ENCODE data around the gene EML1. TPM values are rescaled to one million over a fixed set of nuclear protein-coding genes. Genes with fewer than 3 reads are reported as not detected.

EML1 gene
- total RNA-seq, 6 experiments from 2014 or later, result 3.3 to 6.8 (median 4.5) TPM

DNA sequence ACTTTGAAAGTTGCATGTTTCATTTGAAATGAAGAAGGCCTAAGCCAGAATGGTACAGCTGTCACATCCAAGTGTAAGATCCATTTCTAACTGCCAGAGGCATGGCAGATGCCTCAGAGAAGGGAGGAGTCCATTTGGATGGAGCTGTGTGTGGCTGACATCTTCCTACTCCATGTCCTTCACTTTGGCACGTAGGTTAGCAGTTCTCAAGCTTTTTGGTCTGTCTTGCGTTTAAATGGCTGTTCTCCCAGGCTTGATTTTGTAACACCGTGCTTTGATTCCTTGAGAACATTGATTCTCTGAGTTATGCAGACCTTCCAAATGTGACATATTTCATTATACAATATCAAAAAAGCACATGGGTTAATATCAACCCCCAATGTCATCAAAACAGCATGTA, 23.4 kb downstream of the EML1 start:
- no peaks in the 10 kb centered on the region for H3K27me3 ChIP-seq
- WGBS (ENCODE audit: insufficient coverage, low coverage, low lambda C conversion rate, missing lambda C conversion rate), result 57% methylated on average over 3 of the region's 3 CpGs
- no peak overlapping the region for H3K4me3 ChIP-seq
- no peaks in the 10 kb centered on the region for H3K36me3 ChIP-seq
- no peak for TF ChIP-seq POLR2A (IDR thresholded peaks at IDR 0.05)
- TF ChIP-seq, protein P1, sequence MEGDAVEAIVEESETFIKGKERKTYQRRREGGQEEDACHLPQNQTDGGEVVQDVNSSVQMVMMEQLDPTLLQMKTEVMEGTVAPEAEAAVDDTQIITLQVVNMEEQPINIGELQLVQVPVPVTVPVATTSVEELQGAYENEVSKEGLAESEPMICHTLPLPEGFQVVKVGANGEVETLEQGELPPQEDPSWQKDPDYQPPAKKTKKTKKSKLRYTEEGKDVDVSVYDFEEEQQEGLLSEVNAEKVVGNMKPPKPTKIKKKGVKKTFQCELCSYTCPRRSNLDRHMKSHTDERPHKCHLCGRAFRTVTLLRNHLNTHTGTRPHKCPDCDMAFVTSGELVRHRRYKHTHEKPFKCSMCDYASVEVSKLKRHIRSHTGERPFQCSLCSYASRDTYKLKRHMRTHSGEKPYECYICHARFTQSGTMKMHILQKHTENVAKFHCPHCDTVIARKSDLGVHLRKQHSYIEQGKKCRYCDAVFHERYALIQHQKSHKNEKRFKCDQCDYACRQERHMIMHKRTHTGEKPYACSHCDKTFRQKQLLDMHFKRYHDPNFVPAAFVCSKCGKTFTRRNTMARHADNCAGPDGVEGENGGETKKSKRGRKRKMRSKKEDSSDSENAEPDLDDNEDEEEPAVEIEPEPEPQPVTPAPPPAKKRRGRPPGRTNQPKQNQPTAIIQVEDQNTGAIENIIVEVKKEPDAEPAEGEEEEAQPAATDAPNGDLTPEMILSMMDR (IDR thresholded peaks at IDR 0.05), result no peak
- DNase-seq (no peak), ATAC-seq (no peak)
- no peaks in the 10 kb centered on the region for H3K9me3 ChIP-seq
- intact Hi-C loops (cut with DNase I), result no loop called here
- H3K27ac ChIP-seq, result no peak overlapping the region
- no peaks in the 10 kb centered on the region for H3K4me1 ChIP-seq

DNA sequence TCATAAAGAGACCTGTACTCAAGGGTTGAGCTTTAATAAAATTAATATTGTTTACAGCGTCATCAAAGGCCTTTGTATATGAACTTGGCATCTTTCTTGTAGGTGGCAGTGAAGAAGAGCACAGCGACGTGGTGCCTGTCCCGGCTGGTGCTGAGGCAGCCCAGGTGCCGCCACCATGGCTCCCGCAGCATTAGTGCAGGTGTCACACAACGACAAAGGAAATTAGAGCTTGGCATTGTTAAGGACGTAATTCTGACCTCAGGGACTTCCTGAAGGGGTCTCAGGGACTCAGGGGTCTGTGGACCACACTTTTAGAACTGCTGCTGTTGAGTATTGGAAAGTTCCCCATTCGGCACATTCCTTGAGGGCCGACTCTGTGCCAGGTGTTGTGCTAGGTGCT, 24.1 kb downstream of the EML1 start:
- no peaks in the 10 kb centered on the region for H3K4me1 ChIP-seq
- TF ChIP-seq, protein P1 (IDR thresholded peaks at IDR 0.05), result no peak
- no peak for TF ChIP-seq POLR2A (IDR thresholded peaks at IDR 0.05)
- no peaks in the 10 kb centered on the region for H3K36me3 ChIP-seq
- no peaks in the 10 kb centered on the region for H3K27me3 ChIP-seq
- H3K27ac ChIP-seq, result no peak overlapping the region
- intact Hi-C loops (cut with DNase I), result no loop called here
- H3K4me3 ChIP-seq, result no peak overlapping the region
- no peaks in the 10 kb centered on the region for H3K9me3 ChIP-seq
- WGBS (ENCODE audit: insufficient coverage, low coverage, low lambda C conversion rate, missing lambda C conversion rate), result 71% methylated on average over 7 of the region's 10 CpGs
- DNase-seq (no peak), ATAC-seq (no peak)

DNA sequence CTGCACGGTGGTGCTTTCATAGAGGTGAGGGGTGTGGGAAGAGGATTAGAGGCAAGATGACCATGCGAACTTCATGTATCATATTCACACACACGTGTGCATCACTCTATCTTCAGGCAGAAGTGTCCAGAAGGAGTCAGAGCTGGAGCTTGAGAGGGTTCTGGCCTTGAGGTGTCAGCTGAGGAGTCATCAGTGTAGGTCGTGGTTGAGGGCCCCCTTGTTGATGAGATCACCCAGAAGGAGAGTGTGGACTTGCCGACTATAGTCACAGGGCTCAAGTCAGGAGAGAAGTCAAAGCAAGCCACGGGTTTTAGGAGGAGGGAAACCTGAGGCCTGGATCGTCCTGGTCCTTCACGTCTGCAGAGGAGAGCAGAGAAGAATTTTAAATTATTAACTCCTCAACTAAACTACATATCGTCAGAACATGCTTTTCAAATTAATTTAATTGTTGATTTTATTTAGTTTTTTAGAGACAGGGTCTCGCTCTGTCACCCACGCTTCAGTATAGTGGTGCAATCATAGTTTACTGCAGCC, 25.4 kb downstream of the EML1 start:
- no peaks in the 10 kb centered on the region for H3K4me1 ChIP-seq
- no peaks in the 10 kb centered on the region for H3K27me3 ChIP-seq
- ATAC-seq (no peak), DNase-seq (no peak)
- H3K27ac ChIP-seq, result no peak overlapping the region
- H3K4me3 ChIP-seq, result no peak overlapping the region
- TF ChIP-seq POLR2A (IDR thresholded peaks at IDR 0.05), result no peak
- TF ChIP-seq, protein P1 (IDR thresholded peaks at IDR 0.05), result no peak
- no peaks in the 10 kb centered on the region for H3K9me3 ChIP-seq
- intact Hi-C loops (cut with DNase I), result no loop called here
- 69% methylated on average over 9 of the region's 11 CpGs for WGBS (ENCODE audit: insufficient coverage, low coverage, low lambda C conversion rate, missing lambda C conversion rate)
- no peaks in the 10 kb centered on the region for H3K36me3 ChIP-seq

DNA sequence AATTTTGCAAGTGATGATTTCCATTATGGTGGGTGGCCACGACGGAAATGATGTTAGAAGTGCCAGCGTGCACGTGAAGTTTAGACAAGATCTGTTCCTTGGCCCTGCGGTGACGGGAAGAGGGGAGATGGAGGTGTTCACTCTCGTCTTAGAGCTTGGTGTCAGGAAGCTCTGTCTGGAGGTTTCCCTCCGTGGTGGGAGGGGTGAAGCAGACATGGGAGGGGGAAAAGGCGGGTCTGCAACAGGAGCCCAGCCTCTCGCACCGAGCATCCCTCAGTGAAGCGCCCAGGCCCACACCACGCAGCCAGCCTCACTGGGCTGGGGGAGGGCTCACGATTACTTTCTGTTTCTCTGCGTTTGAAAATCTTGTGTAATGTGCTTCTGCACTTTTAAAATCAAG, 26.3 kb downstream of the EML1 start:
- intact Hi-C loops (cut with DNase I), result no loop called here
- no peak for TF ChIP-seq POLR2A (IDR thresholded peaks at IDR 0.05)
- TF ChIP-seq, protein P1 (IDR thresholded peaks at IDR 0.05), result no peak
- WGBS (ENCODE audit: insufficient coverage, low coverage, low lambda C conversion rate, missing lambda C conversion rate), result 55% methylated on average over 9 of the region's 15 CpGs
- Histone ChIP-seq H3K27ac (no peak overlapping the region), H3K4me1 (no peaks in the 10 kb centered on the region), H3K4me3 (no peak overlapping the region), H3K9me3 (no peaks in the 10 kb centered on the region), H3K27me3 (no peaks in the 10 kb centered on the region), H3K36me3 (no peaks in the 10 kb centered on the region)
- ATAC-seq (peak in 1 of 4 donors; percentile 44), DNase-seq (no peak)

Data from right lobe of liver (tissue), 6 donors.